SIG-M5 (cell line): ENCODE results near the gene LYRM7.
A peak's percentile ranks its signal among the peaks of the same experiment; 100 is the strongest.
"Not testable (repeated sequence)": the region's sequence is repeated elsewhere in the genome, so short reads cannot be mapped to it uniquely, and the experiment has no call there.

Source experiments
- DNase-seq: peaks from one replicate; lab custom pipeline; 2025; lab: John Stamatoyannopoulos, UW

Gene LYRM7

DNA sequence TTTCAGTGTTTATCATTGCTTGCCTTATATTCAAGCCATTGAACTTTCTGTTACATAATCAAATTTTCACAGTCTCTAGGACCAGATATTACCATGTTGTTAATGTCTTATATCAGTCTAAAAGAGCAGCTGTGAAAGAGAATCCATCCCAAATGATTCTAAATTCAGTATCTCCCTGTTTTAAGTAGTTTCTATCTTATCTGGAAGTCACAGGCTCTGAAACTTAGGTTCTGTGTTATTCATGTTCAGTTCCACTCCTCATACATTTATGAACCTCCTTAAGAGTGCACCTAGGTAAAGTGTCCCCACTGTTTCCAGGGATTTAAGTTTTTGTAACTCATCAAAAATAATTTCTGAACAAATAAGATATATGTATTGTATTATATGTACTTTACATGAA, 9.7 kb downstream of the LYRM7 start:
- no peak for DNase-seq

DNA sequence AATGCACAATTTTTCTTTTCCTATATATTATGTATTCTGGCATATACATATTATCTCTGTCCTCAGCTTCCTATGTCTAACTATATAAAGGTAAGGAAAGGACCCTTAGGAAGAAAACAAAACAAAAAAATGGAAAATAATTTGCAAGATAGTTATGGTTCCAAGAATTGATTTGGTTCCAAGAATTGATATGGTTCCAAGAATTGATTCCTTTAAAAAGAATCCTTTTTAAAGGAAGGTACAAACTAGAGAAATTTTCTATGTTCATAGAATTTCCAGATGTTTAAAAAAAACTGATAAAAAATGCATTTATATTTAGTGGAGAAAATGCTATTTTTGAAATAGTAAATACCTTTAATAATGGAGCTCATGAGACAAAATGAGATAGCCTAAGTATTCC, 12.1 kb downstream of the LYRM7 start:
- no peak for DNase-seq

DNA sequence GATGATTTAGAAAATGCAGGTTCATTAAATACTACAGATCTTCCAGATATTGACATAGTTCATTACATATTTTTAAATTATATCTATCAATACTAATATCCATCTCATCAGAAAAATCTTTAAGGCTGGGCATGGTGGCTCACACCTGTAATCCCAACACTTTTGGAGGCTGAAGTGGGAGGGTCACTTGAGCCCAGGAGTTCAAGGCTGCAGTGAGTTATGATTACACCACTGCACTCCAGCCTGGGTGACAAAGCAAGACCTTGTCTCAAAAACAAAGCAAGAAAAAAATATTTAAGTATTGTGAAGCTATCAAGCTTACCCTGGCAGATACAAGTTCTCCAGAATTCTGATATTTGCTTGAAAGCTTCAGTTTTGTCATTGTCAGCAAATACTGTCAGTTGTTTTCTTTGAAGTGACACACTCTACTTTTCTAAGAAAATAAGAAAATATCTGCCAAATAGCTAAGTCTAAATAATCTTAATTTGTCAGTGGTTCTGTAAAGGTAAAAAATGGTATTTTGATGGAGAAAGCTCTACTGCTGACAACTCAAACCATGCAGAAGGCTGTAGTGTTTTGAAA, 14.9 kb downstream of the LYRM7 start:
- DNase-seq: no peak

DNA sequence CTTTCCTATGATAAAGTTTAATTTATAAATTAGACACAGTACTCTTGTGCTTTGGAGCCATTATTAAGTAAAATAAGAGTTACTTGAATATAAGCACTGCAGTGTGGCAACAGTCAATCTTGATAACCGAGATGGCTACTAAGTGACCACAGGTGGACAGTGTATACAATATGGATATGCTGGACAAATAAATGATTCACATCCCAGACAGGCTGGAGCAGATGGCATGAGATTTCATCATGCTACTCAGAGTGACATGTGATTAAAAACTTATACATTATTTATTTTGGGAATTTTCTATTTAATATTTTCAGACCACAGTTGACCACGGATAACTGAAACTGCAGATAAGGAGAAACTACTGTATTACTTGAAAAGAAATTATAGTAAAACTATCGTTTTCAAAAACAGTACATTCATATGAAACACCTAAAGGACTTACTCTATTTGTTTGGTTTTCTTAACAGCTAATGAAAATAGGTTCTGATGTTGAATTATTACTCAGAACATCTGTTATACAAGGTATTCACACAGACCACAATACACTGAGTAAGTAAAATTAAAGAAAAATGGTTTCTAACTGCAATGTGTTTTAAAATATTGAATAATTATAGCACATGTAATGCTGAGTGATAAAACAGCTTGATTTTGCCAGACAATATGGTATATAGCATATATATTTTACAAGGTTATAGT, 16.0 kb downstream of the LYRM7 start:
- DNase-seq: no peak

DNA sequence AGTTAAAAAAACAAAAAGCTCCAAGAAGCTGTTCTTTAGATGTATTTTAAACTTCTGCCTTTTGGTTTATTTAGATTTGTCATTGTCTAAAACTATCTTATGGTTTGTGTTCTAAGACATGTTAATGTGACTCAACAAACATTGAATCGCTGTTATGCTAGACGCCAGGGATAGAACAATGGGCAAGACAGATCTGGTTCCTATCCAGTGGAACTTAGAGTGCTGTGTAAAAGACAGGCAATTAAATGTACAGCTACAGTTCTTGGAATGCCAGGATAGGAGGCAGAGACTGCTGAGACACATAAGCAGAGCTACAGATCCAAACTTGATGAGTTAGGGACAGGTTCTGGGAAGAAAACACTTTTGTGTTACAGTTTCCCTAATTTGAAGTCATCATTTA, 22.4 kb downstream of the LYRM7 start:
- DNase-seq: no peak

DNA sequence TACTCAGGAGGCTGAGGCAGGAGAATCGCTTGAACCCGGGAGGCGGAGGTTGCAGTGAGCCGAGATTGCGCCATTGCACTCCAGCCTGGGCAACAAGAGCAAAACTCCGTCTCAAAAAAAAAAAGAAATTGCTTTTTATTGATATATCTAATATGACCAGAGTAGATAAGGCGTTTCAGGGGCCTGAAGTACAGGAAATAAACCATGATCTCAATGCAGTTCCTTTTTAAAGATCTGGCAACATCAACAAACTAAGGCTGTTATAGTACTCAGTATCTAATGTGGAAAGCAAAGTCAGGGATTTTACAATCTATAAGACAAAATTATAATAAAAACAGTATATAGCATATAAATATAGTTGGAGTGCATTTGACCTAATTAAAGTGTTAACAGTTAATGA, 23.2 kb downstream of the LYRM7 start:
- DNase-seq: not testable (repeated sequence)

DNA sequence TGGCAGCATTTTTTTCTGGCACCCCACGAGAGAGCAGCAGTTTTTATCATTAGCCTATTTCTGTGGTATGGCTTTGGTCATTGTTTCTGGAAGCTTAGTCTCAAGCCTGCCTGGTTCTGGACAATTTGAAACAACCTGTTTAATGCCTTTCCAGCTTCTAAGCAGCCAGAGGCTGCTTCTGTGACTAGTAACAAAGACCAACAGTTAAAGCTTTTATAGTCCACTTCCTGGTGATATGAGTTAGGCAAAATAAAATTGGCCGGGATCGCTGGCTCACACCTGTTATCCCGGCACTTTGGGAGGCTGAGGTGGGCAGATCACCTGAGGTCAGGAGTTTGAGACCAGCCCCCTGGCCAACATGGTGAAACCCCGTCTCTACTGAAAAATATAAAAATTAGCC, 24.0 kb downstream of the LYRM7 start:
- no peak for DNase-seq

DNA sequence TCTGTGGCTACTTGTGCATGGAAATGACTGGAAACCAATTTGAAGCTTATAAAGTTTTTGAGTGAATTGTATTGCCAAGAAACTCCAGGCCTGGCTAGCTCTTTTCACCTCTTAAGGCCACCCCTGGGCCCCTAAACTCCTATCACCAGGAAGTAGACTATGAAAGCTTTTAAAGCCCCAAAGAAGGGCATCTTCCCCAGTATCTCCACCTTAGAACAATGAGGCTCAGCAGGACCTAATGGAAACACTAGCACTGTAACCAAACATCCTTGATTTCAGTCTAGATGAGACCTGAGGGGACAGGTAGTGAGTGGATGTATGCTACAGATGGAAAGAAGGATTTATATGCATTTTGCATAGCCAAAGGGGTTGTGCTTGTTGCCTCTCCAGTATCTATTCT, 25.0 kb downstream of the LYRM7 start:
- DNase-seq: no peak

DNA sequence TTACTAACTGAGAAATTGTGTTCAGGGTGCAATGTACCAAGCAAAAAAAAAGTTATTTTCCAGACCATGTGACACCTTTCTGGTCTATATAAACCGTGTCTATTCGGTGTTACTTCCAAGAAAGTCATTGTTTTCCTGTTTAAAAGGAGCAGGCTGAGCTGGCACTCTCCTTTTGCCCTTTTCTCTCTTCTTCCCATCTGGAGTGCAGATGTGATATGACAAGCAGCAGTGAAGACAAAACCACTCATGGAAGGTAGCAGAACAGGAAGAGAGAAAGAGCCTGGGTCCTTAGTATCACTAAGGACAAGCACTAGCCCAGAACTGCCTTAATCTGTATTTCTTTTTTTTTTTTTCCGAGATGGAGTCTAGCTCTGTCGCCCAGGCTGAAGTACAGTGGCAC, 25.6 kb downstream of the LYRM7 start:
- DNase-seq: no peak

DNA sequence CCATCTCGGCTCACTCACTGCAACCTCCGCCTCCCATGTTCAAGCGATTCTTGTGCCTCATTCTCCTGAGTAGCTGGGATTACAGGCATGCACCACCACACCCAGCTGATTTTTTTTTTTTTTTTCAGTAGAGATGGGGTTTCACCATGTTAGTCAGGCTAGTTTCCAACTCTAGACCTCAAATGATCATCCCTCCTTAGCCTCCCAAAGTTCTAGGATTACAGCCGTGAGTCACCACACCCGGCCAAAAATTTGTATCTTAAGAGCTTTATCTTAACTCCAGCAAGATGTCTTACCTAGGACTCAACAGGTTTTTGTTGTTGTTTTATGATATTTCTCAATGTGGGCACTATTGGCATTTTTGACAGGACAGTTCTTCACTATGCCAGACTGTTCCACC, 27.9 kb downstream of the LYRM7 start:
- no peak for DNase-seq

DNA sequence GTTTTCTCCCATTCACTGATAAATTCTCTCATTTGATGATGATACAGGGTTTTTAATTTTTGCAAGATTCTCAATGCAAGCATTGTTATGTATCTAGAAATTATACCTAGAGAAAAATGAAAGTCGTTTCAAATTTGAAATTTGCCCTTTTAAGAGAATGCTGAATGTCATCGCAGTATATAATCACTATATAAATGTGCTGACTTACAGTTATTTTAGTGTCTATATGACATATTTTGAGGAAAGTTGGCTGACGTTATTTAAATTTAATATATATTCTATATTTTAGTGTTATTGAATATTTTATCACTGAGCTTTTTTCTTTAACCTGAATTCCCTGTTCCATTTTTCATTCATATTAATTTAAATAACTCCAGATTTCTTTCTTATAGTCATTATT, 29.8 kb downstream of the LYRM7 start:
- no peak for DNase-seq

DNA sequence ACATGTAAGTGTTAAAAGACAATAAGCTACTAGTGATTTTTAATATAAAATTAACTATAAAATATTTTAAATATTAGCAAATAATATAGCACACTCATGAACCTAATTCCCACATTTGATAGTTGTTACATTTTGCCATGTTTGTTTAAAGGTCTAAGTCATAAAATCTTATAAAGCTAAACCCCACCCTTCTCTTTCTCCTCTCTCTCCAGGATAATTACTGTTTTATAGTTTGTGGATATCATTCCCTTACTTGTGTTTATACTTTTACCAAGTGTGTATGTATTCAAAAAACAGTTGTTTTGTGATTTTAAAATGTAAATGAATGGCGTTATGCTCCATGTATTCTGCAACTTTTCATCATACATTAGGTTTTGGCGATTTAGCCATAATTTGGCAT, 34.2 kb downstream of the LYRM7 start:
- DNase-seq: no peak

DNA sequence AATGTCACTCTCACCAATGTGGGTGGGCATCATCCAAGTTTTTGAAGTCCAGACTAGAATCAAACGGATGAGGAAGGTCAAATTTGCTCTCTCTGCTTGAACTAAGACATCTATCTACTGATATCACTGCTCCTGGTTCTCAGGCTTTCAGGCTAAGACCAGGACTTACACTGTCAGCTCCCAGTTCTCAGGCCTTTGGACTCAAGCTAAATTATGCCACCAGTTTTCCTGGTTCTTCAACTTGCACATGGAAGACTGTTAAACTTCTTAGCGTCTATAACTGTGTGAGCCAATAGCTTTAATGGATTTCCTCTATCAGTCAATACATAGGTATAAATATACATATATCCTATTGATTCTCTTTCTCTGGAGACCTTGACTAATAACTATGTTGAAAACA, 35.3 kb downstream of the LYRM7 start:
- DNase-seq: no peak

DNA sequence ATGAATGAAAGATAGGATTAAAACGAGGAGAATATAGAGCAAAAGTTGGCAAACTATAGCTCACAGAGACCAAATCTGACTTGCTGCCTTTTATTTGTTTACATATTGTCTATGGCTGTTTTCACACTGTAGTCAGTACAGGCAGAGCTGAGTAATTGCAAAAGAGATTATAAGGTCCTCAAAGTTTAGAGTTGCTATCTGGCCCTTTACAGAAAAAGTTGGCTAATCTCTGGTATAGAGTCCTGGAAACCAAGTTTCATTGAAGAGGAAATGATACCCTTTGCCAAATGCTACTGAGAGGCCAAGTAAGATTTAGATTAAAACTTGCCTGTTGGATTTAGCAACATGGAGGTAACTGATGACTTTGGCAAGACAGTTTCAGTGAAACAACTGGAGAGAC, 36.0 kb downstream of the LYRM7 start:
- no peak for DNase-seq

DNA sequence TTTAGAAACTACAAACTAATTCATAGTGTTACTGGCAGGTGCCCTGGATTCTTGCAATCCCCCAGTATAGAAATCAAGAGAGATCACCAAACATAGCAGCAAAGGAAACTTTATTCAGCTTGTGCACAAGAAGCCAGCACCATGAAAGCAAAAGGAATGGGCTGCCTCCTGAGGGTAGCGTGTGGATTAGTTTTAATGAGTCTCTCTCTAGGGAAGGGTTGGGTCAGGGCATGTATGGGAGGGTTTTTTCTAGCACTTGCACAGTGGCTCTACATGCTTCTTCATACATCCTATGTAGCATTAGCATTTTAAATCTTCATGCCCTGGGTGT, 38.4 kb downstream of the LYRM7 start:
- DNase-seq: no peak

DNA sequence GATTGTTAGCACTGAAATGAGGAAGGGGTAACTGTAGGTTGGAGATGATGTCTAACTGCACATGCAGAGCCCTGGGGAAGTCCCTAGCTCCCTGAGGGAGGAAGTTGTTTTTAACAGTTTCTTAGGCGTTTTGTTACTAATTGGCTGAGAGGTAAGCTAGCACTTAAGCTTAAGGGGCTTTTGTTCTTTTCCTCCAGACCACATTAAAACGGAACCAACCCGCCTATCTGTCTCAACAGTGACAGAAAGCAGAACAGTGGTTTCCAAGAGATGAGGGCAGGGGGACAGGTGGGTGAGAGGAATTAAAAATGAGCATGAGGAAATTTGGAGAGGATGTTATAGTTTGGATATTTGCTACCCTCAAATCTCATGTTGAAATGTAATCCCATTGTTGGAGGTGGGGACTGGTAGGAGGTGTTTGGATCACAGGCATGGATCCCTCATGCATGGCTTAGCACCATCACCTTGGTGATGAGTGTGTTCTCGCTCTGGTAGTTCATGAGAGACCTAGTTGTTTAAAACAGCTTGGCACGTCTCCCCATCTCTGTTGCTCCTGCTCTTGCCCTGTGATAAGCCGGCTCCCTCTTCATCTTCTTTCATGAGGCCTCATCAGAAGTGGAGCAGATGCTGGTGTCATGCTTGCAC, 38.9 kb downstream of the LYRM7 start:
- peak; percentile 98 for DNase-seq

DNA sequence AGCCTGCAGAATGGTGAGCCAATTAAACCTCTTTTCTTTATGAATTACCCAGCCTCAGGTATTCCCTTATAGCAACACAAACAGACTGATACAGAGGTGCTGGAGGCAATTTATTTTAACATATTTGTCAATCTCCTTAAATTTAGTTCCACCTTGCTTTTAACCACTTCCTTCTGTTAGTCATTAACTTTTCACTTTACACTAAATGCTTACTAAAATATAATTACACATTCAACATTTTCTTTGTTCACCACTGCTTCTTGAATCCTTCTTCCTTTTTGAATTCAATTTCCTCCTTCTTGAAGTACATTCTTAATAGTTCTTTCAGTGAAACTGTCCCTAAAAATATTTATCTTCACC, 39.4 kb downstream of the LYRM7 start:
- no peak for DNase-seq

DNA sequence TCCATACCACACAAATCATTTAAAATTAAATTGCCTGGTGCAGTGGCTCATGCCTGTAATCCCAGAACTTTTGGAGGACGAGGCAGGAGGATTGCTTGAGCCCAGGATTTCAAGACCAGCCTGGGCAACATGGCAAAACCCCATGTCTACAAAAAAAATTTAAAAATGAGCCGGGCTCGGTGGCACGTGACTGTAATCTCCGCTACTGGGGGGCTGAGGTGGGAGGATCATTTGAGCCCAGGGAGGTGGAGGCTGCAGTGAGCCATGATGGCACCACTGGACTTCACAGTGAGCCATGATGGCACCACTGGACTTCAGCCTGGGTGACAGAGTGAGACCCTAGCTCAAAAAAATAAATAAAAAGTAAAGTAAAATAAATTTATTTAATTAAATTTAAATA, 40.9 kb downstream of the LYRM7 start:
- no peak for DNase-seq

DNA sequence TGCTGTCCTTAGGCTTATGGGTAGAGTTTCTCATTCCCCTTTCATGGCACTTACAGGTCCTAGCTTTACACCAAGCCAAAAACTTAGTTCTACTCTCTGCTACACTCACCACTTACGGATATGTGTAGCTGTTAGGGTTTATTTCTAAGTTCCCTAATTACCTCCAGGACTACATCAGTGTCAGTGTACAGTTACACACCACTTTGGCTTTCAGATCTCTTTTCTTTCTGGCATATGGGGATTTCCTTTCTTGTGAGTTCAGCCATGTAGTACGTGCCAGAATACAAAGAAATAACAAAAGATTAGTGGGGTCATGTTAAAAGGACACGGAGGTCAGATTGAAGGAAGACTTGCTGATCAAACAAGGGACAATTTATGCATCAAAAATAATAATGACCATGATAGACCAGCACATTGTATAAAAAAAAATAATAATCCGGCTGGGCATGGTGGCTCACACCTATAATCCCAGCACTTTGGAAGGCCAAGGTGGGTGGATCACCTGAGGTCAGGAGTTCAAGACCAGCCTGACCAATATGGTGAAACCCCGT, 41.8 kb downstream of the LYRM7 start:
- DNase-seq: no peak

DNA sequence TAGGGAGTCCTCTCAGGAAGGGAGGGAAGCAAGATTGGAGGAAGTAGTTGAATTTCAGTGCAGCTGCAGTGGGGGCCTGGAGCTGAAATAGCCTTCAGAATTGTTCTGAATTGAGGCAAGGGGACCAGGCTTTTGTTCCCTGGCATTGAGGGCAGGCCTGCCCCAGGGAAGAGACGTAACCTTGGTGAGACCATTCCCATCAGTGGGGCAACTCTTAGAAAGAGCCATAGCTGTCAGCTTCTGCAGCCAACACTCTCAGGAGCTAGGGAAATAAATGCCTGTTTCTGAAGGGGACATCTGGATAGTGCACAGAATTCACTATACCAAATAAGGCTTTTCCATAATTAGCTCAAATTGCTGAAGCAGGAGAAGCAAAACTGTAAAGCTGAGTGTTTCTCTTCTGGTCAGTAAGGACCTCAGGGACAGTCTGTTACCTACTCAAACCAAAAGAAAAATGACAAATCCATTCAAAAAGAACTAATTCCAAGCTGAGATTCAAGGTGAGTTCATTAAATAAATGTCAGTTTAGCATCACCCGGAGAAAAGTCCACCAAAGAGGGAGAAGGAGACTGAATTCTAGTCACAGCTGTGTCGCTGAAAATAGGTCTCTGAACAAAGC, 44.0 kb downstream of the LYRM7 start:
- DNase-seq: no peak

DNA sequence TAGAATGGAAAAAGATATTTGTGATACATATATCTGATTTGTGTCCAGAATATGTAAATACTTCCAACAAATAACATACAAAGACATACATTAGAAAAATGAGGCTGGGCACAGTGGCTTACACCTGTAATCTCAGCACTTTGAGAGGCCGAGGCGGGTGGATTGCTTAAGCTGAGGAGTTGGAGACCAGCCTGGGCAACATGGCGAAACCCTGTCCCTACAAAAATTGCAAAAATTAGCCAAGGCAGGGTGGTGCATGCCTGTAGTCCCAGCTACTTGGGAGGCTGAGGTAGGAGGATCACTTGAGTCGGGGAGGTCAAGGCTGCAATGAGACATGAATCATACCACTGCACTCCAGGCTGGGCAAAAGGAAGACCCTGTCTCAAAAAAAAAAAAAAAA, 47.0 kb downstream of the LYRM7 start:
- DNase-seq: no peak

DNA sequence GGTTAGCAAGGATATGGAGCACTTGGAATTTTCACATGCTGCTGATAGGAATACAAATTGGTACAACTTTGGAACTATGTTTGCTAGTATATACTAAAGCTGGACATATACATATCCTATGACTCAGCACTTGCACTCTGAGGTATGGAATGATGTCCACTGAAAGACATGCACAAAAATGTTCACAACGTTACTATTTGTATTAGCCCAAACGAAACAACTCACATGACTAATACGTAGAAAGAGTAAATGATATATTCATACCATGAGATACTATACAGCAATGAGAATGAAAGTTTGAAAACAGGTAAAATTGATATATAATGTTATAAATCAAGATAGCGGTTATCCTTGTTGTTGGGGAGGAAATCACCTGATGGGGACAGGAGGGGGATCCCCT, 47.6 kb downstream of the LYRM7 start:
- DNase-seq: no peak

DNA sequence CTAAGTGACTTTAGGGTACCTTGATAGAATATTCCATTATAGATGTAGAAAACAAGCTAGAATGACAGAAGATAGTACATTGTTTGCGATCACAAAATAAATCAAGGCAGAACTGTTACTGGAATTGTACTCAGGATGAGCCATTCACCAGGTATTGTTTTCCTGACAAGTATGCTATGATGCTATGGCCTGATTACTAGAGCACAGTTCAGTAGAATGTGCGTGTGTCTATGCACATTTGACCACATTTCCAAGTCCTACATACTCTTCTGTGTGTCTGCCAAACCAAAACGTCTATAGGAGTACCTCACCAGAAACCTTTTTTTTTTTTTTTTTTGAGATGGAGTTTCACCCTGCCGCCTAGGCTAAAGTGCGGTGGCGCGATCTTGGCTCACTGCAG, 49.8 kb downstream of the LYRM7 start:
- no peak for DNase-seq
